Loucy (cell line): ENCODE data around the gene RPP25L.
A peak's percentile ranks its signal among the peaks of the same experiment; 100 is the strongest.

ENCODE experiments used
- H2AFZ ChIP-seq: fragments of 200-600 bp; sonication (generic); 2 replicates; pipeline ENCODE4 v1.6.0; 2016; ENCODE audit warnings: antibody characterized with exemption, mild to moderate bottlenecking, low read length, moderate library complexity
- H3F3A ChIP-seq: fragments of 200-600 bp; 2 replicates; pipeline ENCODE4 v1.6.0; 2016; ENCODE audit warnings: antibody characterized with exemption, low read depth, mild to moderate bottlenecking
- H3K27me3 ChIP-seq: fragments of 200-600 bp; sonication (generic); 2 replicates; pipeline ENCODE4 v1.6.1; 2014; ENCODE audit warnings: low read length, mild to moderate bottlenecking; ENCODE audit not compliant: insufficient read depth, poor library complexity, severe bottlenecking
- H3K36me3 ChIP-seq: fragments of 200-600 bp; sonication (generic); 2 replicates; pipeline ENCODE4 v1.6.1; 2016; ENCODE audit warnings: low read length; ENCODE audit not compliant: insufficient read depth
- H3K4me1 ChIP-seq: fragments of 200-600 bp; sonication (generic); 2 replicates; pipeline ENCODE4 v1.5.1; 2014; ENCODE audit warnings: low read length, mild to moderate bottlenecking; ENCODE audit not compliant: insufficient read depth, poor library complexity, severe bottlenecking
- H3K4me2 ChIP-seq: fragments of 200-600 bp; sonication (generic); 2 replicates; pipeline ENCODE4 v1.6.0; 2014; ENCODE audit warnings: antibody characterized with exemption, low read length, low read depth, mild to moderate bottlenecking; ENCODE audit not compliant: poor library complexity, severe bottlenecking
- H3K4me3 ChIP-seq: fragments of 200-600 bp; sonication (generic); 2 replicates; pipeline ENCODE4 v1.5.1; 2014; ENCODE audit warnings: low read length, mild to moderate bottlenecking, mixed read lengths; ENCODE audit not compliant: poor library complexity, severe bottlenecking
- H3K79me2 ChIP-seq: fragments of 200-600 bp; sonication (generic); 2 replicates; pipeline ENCODE4 v1.6.1; 2014; ENCODE audit warnings: low read length; ENCODE audit not compliant: insufficient read depth
- H3K9ac ChIP-seq: fragments of 200-600 bp; sonication (generic); 2 replicates; pipeline ENCODE4 v1.6.0; 2014; ENCODE audit warnings: mild to moderate bottlenecking, low read depth, low read length, moderate library complexity; ENCODE audit not compliant: poor library complexity, severe bottlenecking
- H3K9me2 ChIP-seq: fragments of 200-600 bp; sonication (generic); replicated peaks from 2 replicates; pipeline ENCODE4 v1.6.1; 2016; ENCODE audit warnings: low read depth, low read length, mixed read lengths
- H3K9me3 ChIP-seq: fragments of 200-600 bp; sonication (generic); 2 replicates; pipeline ENCODE4 v1.6.1; 2014; ENCODE audit warnings: mild to moderate bottlenecking, antibody characterized with exemption, low read length, low read depth; ENCODE audit not compliant: insufficient read depth
- H4K20me1 ChIP-seq: fragments of 200-600 bp; sonication (generic); 2 replicates; pipeline ENCODE4 v1.6.0; 2014; ENCODE audit warnings: antibody characterized with exemption, low read length, mild to moderate bottlenecking; ENCODE audit not compliant: insufficient read depth, poor library complexity, severe bottlenecking
- EZH2phosphoT487 ChIP-seq: fragments of 200-600 bp; IDR thresholded peaks from 2 replicates; pipeline ENCODE4 v1.6.1; 2018; ENCODE audit warnings: antibody characterized with exemption, mild to moderate bottlenecking, moderate library complexity, borderline replicate concordance
- TF ChIP-seq, protein P1 (sequence below): fragments of 200-600 bp; sonication (generic); conservative IDR thresholded peaks from 2 replicates; pipeline ENCODE4 v1.5.1; 2014; ENCODE audit warnings: mild to moderate bottlenecking, antibody characterized with exemption, low read length

RPP25L gene

DNA sequence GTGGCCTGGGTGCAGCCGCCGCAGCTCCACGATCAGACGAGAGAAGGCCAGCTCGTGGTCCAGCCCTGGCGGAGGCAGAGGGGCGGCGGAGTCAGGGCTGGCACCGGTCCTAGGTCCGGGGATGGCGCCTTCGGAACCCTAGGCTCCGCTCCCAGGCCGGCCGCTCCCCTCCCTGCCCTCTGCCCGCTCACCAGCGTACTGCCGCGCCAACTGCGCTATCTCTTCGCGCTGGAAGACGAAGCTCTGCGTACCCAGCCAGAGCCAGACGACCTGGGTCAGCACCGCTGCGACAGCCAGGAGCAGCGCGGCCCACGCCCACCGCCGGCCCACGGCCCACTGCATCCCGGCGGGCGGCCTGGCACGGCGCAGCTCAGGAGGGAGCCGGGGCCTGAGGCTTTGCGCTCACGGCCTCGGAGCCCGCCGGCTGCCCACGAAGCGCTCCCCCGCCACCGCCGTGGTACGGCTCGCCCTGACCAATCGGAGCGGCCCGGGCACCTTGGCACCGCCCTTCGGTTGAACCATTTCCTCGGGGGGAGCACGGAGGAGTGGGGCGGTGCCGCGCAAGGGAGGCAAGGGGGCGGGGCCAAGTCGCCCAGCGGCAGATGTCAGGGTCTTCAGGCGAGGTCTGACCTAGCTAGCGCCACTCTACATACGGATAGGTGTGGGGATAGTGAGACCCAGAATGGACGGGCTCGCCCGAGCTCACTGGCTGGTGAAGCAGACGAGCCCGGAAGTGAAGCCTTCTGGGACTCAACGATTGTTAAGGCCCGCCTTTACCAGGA is 25.6 kb upstream of the RPP25L start, which contains the start of gene SIGMAR1:
Gene SIGMAR1 (minus strand): TSS at position 432 of the 782 bp plus-strand sequence. CDS start 90 bp downstream, at position 342.
- Histone ChIP-seq H3K4me3 (peak within 1 kb of the TSS; percentile 94), H2AFZ (peak within 1 kb of the TSS; percentile 75), H3K79me2 (peaks cover 25% of the 10 kb centered on the region), H3K4me2 (peak within 1 kb of the TSS; percentile 91), H4K20me1 (peaks cover 13% of the 10 kb centered on the region), H3F3A (no peaks in the 10 kb centered on the region), H3K36me3 (no peaks in the 10 kb centered on the region), H3K9me2 (no peaks in the 10 kb centered on the region), H3K4me1 (peaks cover 27% of the 10 kb centered on the region), H3K27me3 (no peaks in the 10 kb centered on the region), H3K9me3 (no peaks in the 10 kb centered on the region), H3K9ac (peak within 1 kb of the TSS; percentile 75)
- TF ChIP-seq EZH2phosphoT487, result no peak

DNA sequence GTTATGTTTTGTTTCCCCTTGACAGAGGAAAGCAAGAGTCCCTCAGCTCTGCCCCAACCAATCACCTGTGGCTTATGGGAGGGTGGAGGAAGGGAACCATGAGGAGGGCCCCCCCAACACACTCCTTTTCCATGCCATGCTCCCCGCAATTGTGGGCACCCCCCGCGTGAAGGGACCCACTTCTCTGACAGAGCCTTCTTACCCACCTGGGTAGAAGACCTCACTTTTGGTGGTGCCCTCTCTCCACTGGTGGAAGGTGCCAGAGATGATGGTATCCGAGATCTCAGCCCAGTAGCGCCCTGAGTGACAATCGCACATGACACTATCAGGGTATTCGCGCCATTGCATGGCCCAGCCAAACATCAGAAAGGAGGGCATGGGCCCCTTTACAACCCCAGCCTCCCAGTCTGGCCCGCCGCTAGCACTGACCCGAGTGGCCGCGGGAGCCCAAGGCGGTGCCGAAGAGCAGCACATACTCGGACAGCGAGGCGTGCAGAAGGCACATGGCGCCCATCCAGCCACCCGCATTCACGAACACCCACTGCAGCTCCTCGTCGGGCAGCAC is 25.0 kb upstream of the RPP25L start:
- TF ChIP-seq EZH2phosphoT487, result no peak
- TF ChIP-seq, protein P1, sequence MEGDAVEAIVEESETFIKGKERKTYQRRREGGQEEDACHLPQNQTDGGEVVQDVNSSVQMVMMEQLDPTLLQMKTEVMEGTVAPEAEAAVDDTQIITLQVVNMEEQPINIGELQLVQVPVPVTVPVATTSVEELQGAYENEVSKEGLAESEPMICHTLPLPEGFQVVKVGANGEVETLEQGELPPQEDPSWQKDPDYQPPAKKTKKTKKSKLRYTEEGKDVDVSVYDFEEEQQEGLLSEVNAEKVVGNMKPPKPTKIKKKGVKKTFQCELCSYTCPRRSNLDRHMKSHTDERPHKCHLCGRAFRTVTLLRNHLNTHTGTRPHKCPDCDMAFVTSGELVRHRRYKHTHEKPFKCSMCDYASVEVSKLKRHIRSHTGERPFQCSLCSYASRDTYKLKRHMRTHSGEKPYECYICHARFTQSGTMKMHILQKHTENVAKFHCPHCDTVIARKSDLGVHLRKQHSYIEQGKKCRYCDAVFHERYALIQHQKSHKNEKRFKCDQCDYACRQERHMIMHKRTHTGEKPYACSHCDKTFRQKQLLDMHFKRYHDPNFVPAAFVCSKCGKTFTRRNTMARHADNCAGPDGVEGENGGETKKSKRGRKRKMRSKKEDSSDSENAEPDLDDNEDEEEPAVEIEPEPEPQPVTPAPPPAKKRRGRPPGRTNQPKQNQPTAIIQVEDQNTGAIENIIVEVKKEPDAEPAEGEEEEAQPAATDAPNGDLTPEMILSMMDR, result no peak
- Histone ChIP-seq H3K4me1 (peaks cover 27% of the 10 kb centered on the region), H3K4me3 (peak overlapping the region; percentile 94), H3K27me3 (no peaks in the 10 kb centered on the region), H3K36me3 (no peaks in the 10 kb centered on the region), H3K4me2 (peak overlapping the region; percentile 91), H3K9me3 (no peaks in the 10 kb centered on the region), H2AFZ (peak overlapping the region; percentile 75; the same call in 1 of the 2 replicates), H4K20me1 (peaks cover 13% of the 10 kb centered on the region), H3K9ac (peak overlapping the region; percentile 75), H3F3A (no peaks in the 10 kb centered on the region), H3K79me2 (peaks cover 25% of the 10 kb centered on the region), H3K9me2 (no peaks in the 10 kb centered on the region)

DNA sequence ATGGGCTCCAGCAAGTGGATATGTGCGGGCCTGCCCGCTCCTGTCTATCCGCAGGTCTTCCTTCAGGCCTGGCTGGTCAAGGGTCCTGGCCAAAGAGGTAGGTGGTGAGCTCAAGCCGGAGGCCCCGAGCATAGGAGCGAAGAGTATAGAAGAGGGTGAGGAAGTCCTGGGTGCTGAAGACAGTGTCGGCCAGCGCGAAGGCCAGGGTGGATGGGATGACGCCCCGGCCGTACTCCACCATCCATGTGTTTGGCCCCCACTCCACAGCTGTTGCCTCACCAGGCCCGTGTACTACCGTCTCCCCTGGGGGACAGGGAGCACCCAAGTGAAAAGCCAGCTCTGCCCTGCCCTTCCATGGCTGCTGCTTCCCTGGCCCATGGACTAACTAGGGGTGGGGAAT is 23.7 kb upstream of the RPP25L start:
- Histone ChIP-seq H4K20me1 (peaks cover 13% of the 10 kb centered on the region), H3K9ac (peak overlapping the region; percentile 75), H3K4me2 (peak overlapping the region; percentile 91), H3K4me3 (peak overlapping the region; percentile 94), H3K9me2 (no peaks in the 10 kb centered on the region), H3K27me3 (peaks cover 5% of the 10 kb centered on the region), H3K79me2 (peaks cover 25% of the 10 kb centered on the region), H3K9me3 (no peaks in the 10 kb centered on the region), H2AFZ (no peak overlapping the region), H3F3A (no peaks in the 10 kb centered on the region), H3K4me1 (peaks cover 27% of the 10 kb centered on the region), H3K36me3 (no peaks in the 10 kb centered on the region)
- TF ChIP-seq EZH2phosphoT487, result no peak
- TF ChIP-seq, protein P1, result no peak
